ENCODE results near the gene NPAS3.

DNA sequence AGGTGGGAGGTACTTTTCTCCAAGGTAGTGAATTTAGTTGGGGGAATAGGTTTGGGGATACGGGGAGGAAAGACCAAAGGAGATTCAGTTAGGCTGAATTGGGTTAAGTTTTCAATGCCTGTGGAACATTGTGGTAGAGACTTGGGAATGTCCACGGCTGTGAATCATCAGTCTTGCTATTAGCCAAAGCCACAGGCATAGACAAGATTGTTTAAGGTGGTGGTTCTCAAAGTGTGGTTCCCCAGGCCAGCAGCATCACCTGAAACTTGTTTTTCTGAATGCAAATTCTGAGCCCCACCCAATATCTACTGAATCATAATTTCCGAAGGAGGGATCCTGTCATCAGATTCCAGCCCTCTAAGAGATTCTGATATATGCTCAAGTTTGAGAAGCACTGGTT lies 696.0 kb downstream of the NPAS3 start:
- TF ChIP-seq, protein P1, sequence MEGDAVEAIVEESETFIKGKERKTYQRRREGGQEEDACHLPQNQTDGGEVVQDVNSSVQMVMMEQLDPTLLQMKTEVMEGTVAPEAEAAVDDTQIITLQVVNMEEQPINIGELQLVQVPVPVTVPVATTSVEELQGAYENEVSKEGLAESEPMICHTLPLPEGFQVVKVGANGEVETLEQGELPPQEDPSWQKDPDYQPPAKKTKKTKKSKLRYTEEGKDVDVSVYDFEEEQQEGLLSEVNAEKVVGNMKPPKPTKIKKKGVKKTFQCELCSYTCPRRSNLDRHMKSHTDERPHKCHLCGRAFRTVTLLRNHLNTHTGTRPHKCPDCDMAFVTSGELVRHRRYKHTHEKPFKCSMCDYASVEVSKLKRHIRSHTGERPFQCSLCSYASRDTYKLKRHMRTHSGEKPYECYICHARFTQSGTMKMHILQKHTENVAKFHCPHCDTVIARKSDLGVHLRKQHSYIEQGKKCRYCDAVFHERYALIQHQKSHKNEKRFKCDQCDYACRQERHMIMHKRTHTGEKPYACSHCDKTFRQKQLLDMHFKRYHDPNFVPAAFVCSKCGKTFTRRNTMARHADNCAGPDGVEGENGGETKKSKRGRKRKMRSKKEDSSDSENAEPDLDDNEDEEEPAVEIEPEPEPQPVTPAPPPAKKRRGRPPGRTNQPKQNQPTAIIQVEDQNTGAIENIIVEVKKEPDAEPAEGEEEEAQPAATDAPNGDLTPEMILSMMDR (IDR thresholded peaks at IDR 0.05): no peak
- TF ChIP-seq POLR2A (IDR thresholded peaks at IDR 0.05): no peak
